Upper lobe of left lung (tissue), 6 donors: Measurements from ENCODE around the gene CAMK1D. TPM values are rescaled to one million over a fixed set of nuclear protein-coding genes. Genes with fewer than 3 reads are reported as not detected.
"Not testable (repeated sequence)": the region's sequence is repeated elsewhere in the genome, so short reads cannot be mapped to it uniquely, and the experiment has no call there.

Experiments
- ATAC-seq, 2 donors: fragments of 200-7000 bp; cut with Tn5 transposase; one replicate each; pipeline ENCODE4 v1.9.1; 2022; ENCODE audit warnings: mild to moderate bottlenecking in 2 of 2, moderate library complexity in 2 of 2; ENCODE audit not compliant: low FRiP score in 2 of 2
- DNase-seq, 2 donors: peaks; one replicate each; pipeline ENCODE4 v3.0.0-alpha.2; 2019 to 2020
- H3K27ac ChIP-seq, 4 donors: fragments of 200-600 bp; sonication (generic); one replicate each; pipeline ENCODE4 v1.5.1; 2016 to 2019
- H3K27me3 ChIP-seq, 4 donors: fragments of 200-600 bp; sonication (generic); one replicate each; pipeline ENCODE4 v1.5.1; 2017 to 2019
- H3K36me3 ChIP-seq, 4 donors: fragments of 200-600 bp; sonication (generic); one replicate each; pipeline ENCODE4 v1.5.1; 2016 to 2019
- H3K4me1 ChIP-seq, 4 donors: fragments of 200-600 bp; sonication (generic); one replicate each; pipeline ENCODE4 v1.5.1; 2018 to 2019
- H3K4me3 ChIP-seq, 4 donors: fragments of 200-600 bp; sonication (generic); one replicate each; pipeline ENCODE4 v1.5.1; 2017 to 2019; ENCODE audit warnings: mild to moderate bottlenecking in 2 of 4, moderate library complexity in 1 of 4
- H3K9me3 ChIP-seq, 4 donors: fragments of 200-600 bp; sonication (generic); one replicate each; pipeline ENCODE4 v1.5.1; 2018 to 2019
- EP300 ChIP-seq, 4 donors: sonication (generic); formaldehyde crosslinking; IDR thresholded peaks; one replicate each; pipeline ENCODE4 v1.5.1; 2017; ENCODE audit warnings: antibody characterized with exemption in 4 of 4, control low read depth in 2 of 4
- POLR2A ChIP-seq, 4 donors: fragments of 450-650 bp; IDR thresholded peaks; one replicate each; pipeline ENCODE4 v1.5.1; 2016 to 2017; ENCODE audit warnings: antibody characterized with exemption in 4 of 4, mild to moderate bottlenecking in 2 of 4
- POLR2AphosphoS5 ChIP-seq, 2 donors: sonication (generic); formaldehyde crosslinking; IDR thresholded peaks; one replicate each; pipeline ENCODE4 v1.5.1; 2017; ENCODE audit warnings: antibody characterized with exemption in 2 of 2
- WGBS, 2 donors: methylation state at CpG; one replicate each; pipeline ENCODE4 v1.1.5; 2017 to 2018; 5-methylcytosine and 5-hydroxymethylcytosine counted together
- total RNA-seq, 6 donors: library from RNA; depleted of rRNA in 4 of 6; stranded (reverse); fragments of >200 nt in 4 of 6; gene quantifications; one replicate each; pipeline versions ENCODE4 v1.1.0 to v1.2.1, GENCODE V29; 2016 to 2021
- TF ChIP-seq, protein P1 (sequence below), 6 experiments: fragments of 450-650 bp in 4 of 6; fragments of 200-600 bp in 2 of 6; sonication (generic) in 2 of 6; IDR thresholded peaks; one replicate each; pipeline ENCODE4 v1.5.1; 2016 to 2019; ENCODE audit warnings: antibody characterized with exemption in 6 of 6
- donor health status: DM: no; HTN: no; CAD: no; lungs with moderate emphysema.
- donor health status: DM: no; HTN: yes; CAD: no; lungs with severe emphysema.

CAMK1D gene
- total RNA-seq, 6 donors from 2014 or later = 6.2 to 29.2 (median 19.0) TPM

DNA sequence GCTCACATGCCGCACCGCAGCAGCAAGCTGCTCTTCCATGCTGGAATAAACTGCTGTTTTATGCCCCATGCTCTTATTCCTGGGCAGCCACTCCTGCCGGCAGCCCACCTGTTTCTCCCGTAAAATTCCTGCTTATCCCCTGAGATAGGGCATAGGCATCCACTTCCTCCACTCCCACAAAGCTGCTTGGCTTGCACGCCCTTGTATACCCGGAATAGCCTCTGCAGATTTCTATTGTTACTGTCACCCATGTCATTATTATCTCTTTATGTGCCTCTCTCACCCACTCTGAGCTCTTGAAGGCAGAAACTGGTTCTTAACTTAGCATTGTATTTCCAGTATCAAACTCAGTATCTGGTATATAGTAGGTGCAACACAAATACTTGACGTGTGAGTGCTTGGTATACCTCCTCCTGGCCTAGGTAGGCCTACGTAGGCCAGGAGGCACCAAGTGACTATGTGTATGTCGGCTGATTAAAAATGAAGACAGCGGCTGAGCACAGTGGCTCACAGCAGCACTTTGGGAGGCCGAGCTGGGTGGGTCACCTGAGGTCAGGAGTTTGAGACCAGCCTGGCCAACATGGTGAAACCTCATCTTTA, 458.8 kb downstream of the CAMK1D start:
- 96 to 97% methylated on average over 11 of the region's 11 CpGs for WGBS, 2 donors
- no peak overlapping the region for H3K27ac ChIP-seq
- H3K4me1 ChIP-seq = no peaks in the 10 kb centered on the region
- no peak overlapping the region for H3K4me3 ChIP-seq
- TF ChIP-seq EP300 (IDR thresholded peaks at IDR 0.05) (no peak), POLR2AphosphoS5 (IDR thresholded peaks at IDR 0.05) (no peak)
- H3K27me3 ChIP-seq = no peaks in the 10 kb centered on the region
- no peaks in the 10 kb centered on the region for H3K36me3 ChIP-seq
- ATAC-seq (no peak), DNase-seq (no peak)
- H3K9me3 ChIP-seq = no peaks in the 10 kb centered on the region

DNA sequence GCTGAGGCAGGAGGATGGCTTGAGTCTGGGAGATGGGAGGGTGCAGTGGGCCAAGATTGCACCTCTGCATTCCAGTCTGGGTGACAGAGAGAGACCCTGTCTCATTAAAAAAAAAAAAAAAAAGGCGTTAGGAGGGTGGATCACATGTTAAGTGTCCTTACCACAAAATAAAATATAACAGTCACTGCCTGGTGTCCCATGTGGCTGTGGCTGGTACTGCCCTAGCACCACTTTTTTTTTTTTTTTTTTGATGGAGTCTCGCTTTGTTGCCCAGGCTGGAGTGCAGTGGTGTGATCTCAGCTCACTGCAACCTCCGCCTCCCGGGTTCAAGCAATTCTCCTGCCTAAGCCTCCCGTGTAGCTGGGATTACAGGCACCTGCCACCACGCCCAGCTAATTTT, 460.7 kb downstream of the CAMK1D start:
- H3K4me1 ChIP-seq, ATAC-seq, H3K27ac ChIP-seq, H3K36me3 ChIP-seq, DNase-seq, H3K4me3 ChIP-seq, H3K9me3 ChIP-seq, H3K27me3 ChIP-seq: not testable (repeated sequence)
- TF ChIP-seq, protein P1, sequence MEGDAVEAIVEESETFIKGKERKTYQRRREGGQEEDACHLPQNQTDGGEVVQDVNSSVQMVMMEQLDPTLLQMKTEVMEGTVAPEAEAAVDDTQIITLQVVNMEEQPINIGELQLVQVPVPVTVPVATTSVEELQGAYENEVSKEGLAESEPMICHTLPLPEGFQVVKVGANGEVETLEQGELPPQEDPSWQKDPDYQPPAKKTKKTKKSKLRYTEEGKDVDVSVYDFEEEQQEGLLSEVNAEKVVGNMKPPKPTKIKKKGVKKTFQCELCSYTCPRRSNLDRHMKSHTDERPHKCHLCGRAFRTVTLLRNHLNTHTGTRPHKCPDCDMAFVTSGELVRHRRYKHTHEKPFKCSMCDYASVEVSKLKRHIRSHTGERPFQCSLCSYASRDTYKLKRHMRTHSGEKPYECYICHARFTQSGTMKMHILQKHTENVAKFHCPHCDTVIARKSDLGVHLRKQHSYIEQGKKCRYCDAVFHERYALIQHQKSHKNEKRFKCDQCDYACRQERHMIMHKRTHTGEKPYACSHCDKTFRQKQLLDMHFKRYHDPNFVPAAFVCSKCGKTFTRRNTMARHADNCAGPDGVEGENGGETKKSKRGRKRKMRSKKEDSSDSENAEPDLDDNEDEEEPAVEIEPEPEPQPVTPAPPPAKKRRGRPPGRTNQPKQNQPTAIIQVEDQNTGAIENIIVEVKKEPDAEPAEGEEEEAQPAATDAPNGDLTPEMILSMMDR (IDR thresholded peaks at IDR 0.05) = peak in 1 of 6 experiments; percentile 23
- WGBS, 2 donors = 94 to 98% methylated on average over 6 of the region's 6 CpGs

DNA sequence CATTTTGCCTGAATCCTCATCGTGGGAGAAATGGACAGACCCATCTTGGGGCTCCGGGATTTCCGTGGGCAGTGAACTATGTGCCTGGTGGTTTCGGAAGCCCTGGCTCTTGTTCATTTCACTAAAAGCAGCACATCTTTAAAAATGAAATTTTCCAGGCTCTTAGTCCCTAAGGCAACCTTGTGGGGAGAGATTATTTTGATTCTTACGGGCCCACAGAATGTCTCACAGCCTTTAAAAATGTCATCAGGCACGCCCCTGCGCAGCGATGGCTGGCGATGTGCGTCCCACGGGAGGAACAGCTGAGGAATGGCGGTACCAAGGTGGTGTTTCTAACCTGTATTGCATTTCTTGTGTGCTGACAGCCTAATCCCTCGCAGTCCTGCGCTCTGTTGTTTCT, 462.5 kb downstream of the CAMK1D start:
- 93 to 95% methylated on average over 14 of the region's 14 CpGs for WGBS, 2 donors
- no peaks in the 10 kb centered on the region for H3K4me1 ChIP-seq
- TF ChIP-seq POLR2AphosphoS5 (IDR thresholded peaks at IDR 0.05) (no peak), EP300 (IDR thresholded peaks at IDR 0.05) (no peak), POLR2A (IDR thresholded peaks at IDR 0.05) (no peak)
- TF ChIP-seq, protein P1 (IDR thresholded peaks at IDR 0.05) = no peak
- no peaks in the 10 kb centered on the region for H3K27me3 ChIP-seq
- DNase-seq = no peak
- H3K27ac ChIP-seq = no peak overlapping the region
- no peak overlapping the region for H3K4me3 ChIP-seq
- ATAC-seq = no peak
- peaks cover 0 to 7% (median 2%) of the 10 kb centered on the region in 4 donors for H3K36me3 ChIP-seq
- peaks cover 0 to 8% (median 4%) of the 10 kb centered on the region in 4 donors for H3K9me3 ChIP-seq

DNA sequence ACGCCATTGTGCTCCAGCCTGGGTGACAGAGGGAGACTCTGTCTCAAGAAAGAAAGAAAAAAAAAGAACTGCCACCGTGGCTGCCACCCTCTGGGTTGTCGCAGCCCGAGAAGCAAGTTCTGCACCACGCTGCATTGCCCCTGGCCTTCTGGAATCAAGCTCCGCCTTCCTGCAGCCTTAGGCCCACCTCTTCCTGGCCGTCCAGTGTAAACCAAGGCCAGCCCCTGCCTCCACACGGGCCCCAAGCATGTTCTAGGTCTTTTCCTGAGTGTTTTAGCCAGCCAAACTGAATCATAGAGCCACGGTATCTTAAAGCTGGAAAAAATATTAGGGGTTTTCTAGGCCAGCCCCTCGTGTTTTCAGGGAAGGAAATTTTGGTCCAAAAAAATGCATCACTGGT, 463.2 kb downstream of the CAMK1D start:
- Histone ChIP-seq H3K27ac (no peak overlapping the region), H3K9me3 (peaks cover 0 to 8% (median 4%) of the 10 kb centered on the region in 4 donors), H3K27me3 (no peaks in the 10 kb centered on the region), H3K36me3 (peaks cover 0 to 7% (median 2%) of the 10 kb centered on the region in 4 donors), H3K4me1 (no peaks in the 10 kb centered on the region), H3K4me3 (no peak overlapping the region)
- TF ChIP-seq POLR2A (IDR thresholded peaks at IDR 0.05) = no peak
- TF ChIP-seq, protein P1 (IDR thresholded peaks at IDR 0.05) = no peak
- TF ChIP-seq EP300 (IDR thresholded peaks at IDR 0.05) = no peak
- TF ChIP-seq POLR2AphosphoS5 (IDR thresholded peaks at IDR 0.05) = no peak
- no peak for DNase-seq
- ATAC-seq = no peak
- 82 to 89% methylated on average over 10 of the region's 10 CpGs for WGBS, 2 donors

DNA sequence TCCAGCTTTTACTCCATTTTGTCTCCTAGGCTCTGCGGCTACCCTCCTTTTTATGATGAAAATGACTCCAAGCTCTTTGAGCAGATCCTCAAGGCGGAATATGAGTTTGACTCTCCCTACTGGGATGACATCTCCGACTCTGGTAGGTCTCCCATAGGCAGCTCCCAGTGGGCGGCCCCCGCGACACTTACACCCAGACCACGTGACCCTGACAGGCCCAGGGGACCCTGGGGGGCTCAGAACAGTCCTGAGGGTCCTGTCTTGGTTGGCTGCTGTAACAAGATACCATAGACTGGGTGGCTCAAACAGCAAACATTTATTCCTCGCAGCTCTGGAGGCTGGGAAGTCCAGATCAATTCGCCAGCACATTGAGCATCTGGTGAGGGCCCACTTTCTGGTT, 464.8 kb downstream of the CAMK1D start:
- TF ChIP-seq POLR2AphosphoS5 (IDR thresholded peaks at IDR 0.05) (no peak), EP300 (IDR thresholded peaks at IDR 0.05) (no peak), POLR2A (IDR thresholded peaks at IDR 0.05) (no peak)
- TF ChIP-seq, protein P1 (IDR thresholded peaks at IDR 0.05) = no peak
- Histone ChIP-seq H3K4me1 (no peaks in the 10 kb centered on the region), H3K9me3 (peaks cover 0 to 8% (median 4%) of the 10 kb centered on the region in 4 donors), H3K36me3 (peaks cover 0 to 7% (median 2%) of the 10 kb centered on the region in 4 donors), H3K27ac (no peak overlapping the region), H3K4me3 (no peak overlapping the region), H3K27me3 (no peaks in the 10 kb centered on the region)
- ATAC-seq = no peak
- DNase-seq = no peak
- 96 to 97% methylated on average over 9 of the region's 9 CpGs for WGBS, 2 donors
